Activated CD4-positive, alpha-beta T cell treated with anti-CD3 and anti-CD28 coated beads for 36 hours (primary cell): Measurements from ENCODE around the gene RIOX2. TPM values are rescaled to one million over a fixed set of nuclear protein-coding genes. Genes with fewer than 3 reads are reported as not detected.

ENCODE experiments used
- ATAC-seq: fragments of 200-7000 bp; cut with Tn5 transposase; one replicate; pipeline ENCODE4 v1.10.0; 2021; ENCODE audit warnings: mild to moderate bottlenecking, moderate library complexity
- CTCF ChIA-PET: fragments of 350-600 bp; sonication (Branson Sonifier 250); formaldehyde crosslinking; loops from one replicate; lab custom pipeline; 2021; ENCODE audit warnings: antibody characterized with exemption; lab: Charles Lee
- POLR2A ChIA-PET: fragments of 350-600 bp; sonication (Branson Sonifier 250); formaldehyde crosslinking; loops from one replicate; lab custom pipeline; 2021; ENCODE audit warnings: antibody characterized with exemption, inconsistent platforms; lab: Charles Lee
- DNase-seq: peaks from one replicate; pipeline ENCODE4 v3.0.0-alpha.2; 2020
- H3K27ac Mint-ChIP-seq: one replicate; pipeline ENCODE4 v1.8.0; 2021; ENCODE audit warnings: mixed read lengths
- H3K27me3 Mint-ChIP-seq: one replicate; pipeline ENCODE4 v1.8.0; 2021; ENCODE audit warnings: mixed read lengths
- H3K36me3 Mint-ChIP-seq: one replicate; pipeline ENCODE4 v1.8.0; 2021; ENCODE audit warnings: low read depth, mixed read lengths
- H3K4me1 Mint-ChIP-seq: one replicate; pipeline ENCODE4 v1.8.0; 2021; ENCODE audit warnings: mixed read lengths
- H3K4me3 Mint-ChIP-seq: one replicate; pipeline ENCODE4 v1.8.0; 2021; ENCODE audit warnings: mild to moderate bottlenecking, moderate library complexity, mixed read lengths
- H3K9me3 Mint-ChIP-seq: one replicate; pipeline ENCODE4 v1.8.0; 2021; ENCODE audit warnings: low read depth, mixed read lengths
- intact Hi-C, 2 experiments: fragments of 100-400 bp; cut with DNase I in 1 of 2; cut with micrococcal nuclease in 1 of 2; formaldehyde crosslinking; loops; one replicate each; pipeline versions ENCODE4 v1.14.2 to v1.15.1; 2022 to 2024; cut with DNase I, micrococcal nuclease
- total RNA-seq, 2 experiments: library from RNA; stranded (reverse); gene quantifications; one replicate each; pipeline ENCODE4 v1.2.3, GENCODE V29; 2021

Gene RIOX2
- total RNA-seq, 2 experiments from 2014 or later, result 35.0 to 35.5 TPM

- Mint-ChIP-seq H3K9me3 (no peaks in the 10 kb centered on the region), H3K4me3 (no peak overlapping the region), H3K4me1 (peaks cover 64% of the 10 kb centered on the region), H3K27me3 (no peaks in the 10 kb centered on the region), H3K27ac (no peak overlapping the region), H3K36me3 (peaks cover 38% of the 10 kb centered on the region)
- intact Hi-C loops, result no loop called here
- ChIA-PET CTCF (interaction anchor here (0.8 to 2.3 kb wide), 7 partner anchors 16 to 148 kb away, joined by 3 to 15 read pairs (median 3); no protein-coding TSS in a partner anchor), POLR2A (no interaction called here)
- DNase-seq, result peak; percentile 24
- no peak for ATAC-seq
Observed at GRCh38 chr3:97968376-97968775, 3.9 kb downstream of the RIOX2 start.

GRCh38 chr3:97967966-97968365 lies 4.3 kb downstream of the RIOX2 start:
- H3K4me1 Mint-ChIP-seq, result peaks cover 63% of the 10 kb centered on the region
- no peak overlapping the region for H3K4me3 Mint-ChIP-seq
- CTCF ChIA-PET, result interaction anchor here (0.6 to 2.3 kb wide), 9 partner anchors 15 to 147 kb away, joined by 3 to 15 read pairs (median 3); no protein-coding TSS in a partner anchor

GRCh38 chr3:97960993-97961766 lies 11.1 kb downstream of the RIOX2 start:
- Mint-ChIP-seq H3K36me3 (peaks cover 55% of the 10 kb centered on the region), H3K4me3 (no peak overlapping the region)

More at GRCh38 chr3:97967966-97968365, 4.3 kb downstream of the RIOX2 start:
- no peaks in the 10 kb centered on the region for H3K9me3 Mint-ChIP-seq
- H3K36me3 Mint-ChIP-seq, result peaks cover 38% of the 10 kb centered on the region
- POLR2A ChIA-PET, result no interaction called here
- no peak overlapping the region for H3K27ac Mint-ChIP-seq
- DNase-seq (no peak), ATAC-seq (no peak)
- no peaks in the 10 kb centered on the region for H3K27me3 Mint-ChIP-seq
- intact Hi-C loops, result no loop called here

GRCh38 chr3:97960551-97960950 lies 11.7 kb downstream of the RIOX2 start:
- no peak for ATAC-seq
- H3K4me3 Mint-ChIP-seq, result no peak overlapping the region
- H3K36me3 Mint-ChIP-seq, result peaks cover 52% of the 10 kb centered on the region
- H3K27ac Mint-ChIP-seq, result no peak overlapping the region
- ChIA-PET CTCF (interaction anchor here (1.1 kb wide), 1 partner anchor 62 kb away, joined by 3 read pairs; no protein-coding TSS in a partner anchor), POLR2A (no interaction called here)
- peaks cover 22% of the 10 kb centered on the region for H3K4me1 Mint-ChIP-seq
- H3K27me3 Mint-ChIP-seq, result no peaks in the 10 kb centered on the region
- H3K9me3 Mint-ChIP-seq, result no peaks in the 10 kb centered on the region
- no peak for DNase-seq
- intact Hi-C loops, result no loop called here

More at GRCh38 chr3:97960993-97961766, 11.1 kb downstream of the RIOX2 start:
- no peak for DNase-seq
- Mint-ChIP-seq H3K4me1 (peaks cover 25% of the 10 kb centered on the region), H3K9me3 (no peaks in the 10 kb centered on the region), H3K27me3 (no peaks in the 10 kb centered on the region), H3K27ac (no peak overlapping the region)
- intact Hi-C loops, result no loop called here
- POLR2A ChIA-PET, result no interaction called here
- CTCF ChIA-PET, result interaction anchor here (0.6 to 1.2 kb wide), 3 partner anchors 9 to 62 kb away, joined by 3 read pairs; no protein-coding TSS in a partner anchor
- ATAC-seq, result no peak

GRCh38 chr3:97959872-97960271 lies 12.4 kb downstream of the RIOX2 start:
- ATAC-seq (no peak), DNase-seq (no peak)
- Mint-ChIP-seq H3K36me3 (peaks cover 49% of the 10 kb centered on the region), H3K27ac (no peak overlapping the region), H3K27me3 (no peaks in the 10 kb centered on the region), H3K4me1 (peaks cover 21% of the 10 kb centered on the region), H3K9me3 (no peaks in the 10 kb centered on the region), H3K4me3 (no peak overlapping the region)
- CTCF ChIA-PET, result no interaction called here
- POLR2A ChIA-PET, result no interaction called here
- intact Hi-C loops, result no loop called here

- POLR2A ChIA-PET, result no interaction called here
- DNase-seq, result no peak
- Mint-ChIP-seq H3K4me1 (peaks cover 13% of the 10 kb centered on the region), H3K4me3 (no peak overlapping the region), H3K36me3 (peaks cover 49% of the 10 kb centered on the region), H3K27me3 (no peaks in the 10 kb centered on the region), H3K27ac (no peak overlapping the region), H3K9me3 (no peaks in the 10 kb centered on the region)
- CTCF ChIA-PET, result no interaction called here
- intact Hi-C loops, result no loop called here
- ATAC-seq, result no peak
Observed at GRCh38 chr3:97958796-97959195, 13.4 kb downstream of the RIOX2 start.

GRCh38 chr3:97958396-97958795 lies 13.8 kb downstream of the RIOX2 start:
- DNase-seq (no peak), ATAC-seq (no peak)
- intact Hi-C loops, result no loop called here
- ChIA-PET CTCF (no interaction called here), POLR2A (no interaction called here)
- H3K4me3 Mint-ChIP-seq, result no peak overlapping the region
- H3K4me1 Mint-ChIP-seq, result peaks cover 9% of the 10 kb centered on the region
- H3K36me3 Mint-ChIP-seq, result peaks cover 49% of the 10 kb centered on the region
- no peaks in the 10 kb centered on the region for H3K9me3 Mint-ChIP-seq
- H3K27me3 Mint-ChIP-seq, result no peaks in the 10 kb centered on the region
- H3K27ac Mint-ChIP-seq, result no peak overlapping the region

GRCh38 chr3:97957617-97958311 lies 14.5 kb downstream of the RIOX2 start:
- intact Hi-C loops, result no loop called here
- H3K4me1 Mint-ChIP-seq, result peaks cover 9% of the 10 kb centered on the region
- no peaks in the 10 kb centered on the region for H3K9me3 Mint-ChIP-seq
- H3K4me3 Mint-ChIP-seq, result no peak overlapping the region
- DNase-seq (no peak), ATAC-seq (no peak)
- no peak overlapping the region for H3K27ac Mint-ChIP-seq
- CTCF ChIA-PET, result no interaction called here
- no peaks in the 10 kb centered on the region for H3K27me3 Mint-ChIP-seq
- H3K36me3 Mint-ChIP-seq, result peaks cover 54% of the 10 kb centered on the region
- POLR2A ChIA-PET, result no interaction called here

GRCh38 chr3:97956051-97956450 lies 16.2 kb downstream of the RIOX2 start:
- H3K4me1 Mint-ChIP-seq, result no peaks in the 10 kb centered on the region
- no peaks in the 10 kb centered on the region for H3K9me3 Mint-ChIP-seq
- CTCF ChIA-PET, result no interaction called here
- H3K36me3 Mint-ChIP-seq, result peaks cover 55% of the 10 kb centered on the region
- no peak overlapping the region for H3K27ac Mint-ChIP-seq
- DNase-seq, result no peak
- no peaks in the 10 kb centered on the region for H3K27me3 Mint-ChIP-seq
- POLR2A ChIA-PET, result no interaction called here
- intact Hi-C loops, result no loop called here
- no peak overlapping the region for H3K4me3 Mint-ChIP-seq
- ATAC-seq, result no peak

GRCh38 chr3:97954228-97954827 lies 17.9 kb downstream of the RIOX2 start:
- DNase-seq (no peak), ATAC-seq (no peak)
- Mint-ChIP-seq H3K27me3 (no peaks in the 10 kb centered on the region), H3K27ac (no peak overlapping the region), H3K4me1 (no peaks in the 10 kb centered on the region), H3K36me3 (peaks cover 62% of the 10 kb centered on the region), H3K4me3 (no peak overlapping the region), H3K9me3 (no peaks in the 10 kb centered on the region)
- ChIA-PET CTCF (interaction anchor here (0.6 to 1.3 kb wide), 3 partner anchors 11 to 636 kb away, joined by 3 to 5 read pairs (median 3); no protein-coding TSS in a partner anchor), POLR2A (no interaction called here)
- intact Hi-C loops, result no loop called here

- no peak overlapping the region for H3K27ac Mint-ChIP-seq
- no peaks in the 10 kb centered on the region for H3K9me3 Mint-ChIP-seq
- no peaks in the 10 kb centered on the region for H3K4me1 Mint-ChIP-seq
- H3K4me3 Mint-ChIP-seq, result no peak overlapping the region
- DNase-seq (no peak), ATAC-seq (no peak)
- H3K27me3 Mint-ChIP-seq, result no peaks in the 10 kb centered on the region
- intact Hi-C loops, result no loop called here
- ChIA-PET CTCF (interaction anchor here (0.8 to 1.3 kb wide), 3 partner anchors 10 to 70 kb away, joined by 3 to 5 read pairs (median 4); no protein-coding TSS in a partner anchor), POLR2A (interaction anchor here (0.6 to 0.7 kb wide), 2 partner anchors 10 to 13 kb away, joined by 3 read pairs; no protein-coding TSS in a partner anchor)
- peaks cover 64% of the 10 kb centered on the region for H3K36me3 Mint-ChIP-seq
Observed at GRCh38 chr3:97952872-97953271, 19.4 kb downstream of the RIOX2 start.
